OCI-LY1 (cell line): Measurements from ENCODE around the gene TRAPPC10.

Experiments
- H2AFZ ChIP-seq: fragments of 200-600 bp; sonication (generic), shearing (Covaris generic); 2 replicates; pipeline ENCODE4 v1.6.0; 2014; ENCODE audit warnings: antibody characterized with exemption, mild to moderate bottlenecking, low read length
- H3F3A ChIP-seq: fragments of 200-600 bp; sonication (generic), shearing (Covaris generic); 2 replicates; pipeline ENCODE4 v1.6.0; 2014; ENCODE audit warnings: mild to moderate bottlenecking, antibody characterized with exemption, low read length, moderate library complexity; ENCODE audit not compliant: insufficient read depth
- H3K27ac ChIP-seq: fragments of 200-600 bp; sonication (generic); 2 replicates; pipeline ENCODE4 v1.5.1; 2014; ENCODE audit warnings: low read length, mixed run types, mild to moderate bottlenecking, low read depth; ENCODE audit not compliant: poor library complexity, severe bottlenecking
- H3K27me3 ChIP-seq: fragments of 200-600 bp; sonication (generic); 2 replicates; pipeline ENCODE4 v1.6.0; 2014; ENCODE audit warnings: antibody characterized with exemption, mild to moderate bottlenecking, low read length, moderate library complexity; ENCODE audit not compliant: insufficient read depth
- H3K36me3 ChIP-seq: fragments of 200-600 bp; sonication (generic); 2 replicates; pipeline ENCODE4 v1.6.1; 2014; ENCODE audit warnings: mild to moderate bottlenecking, antibody characterized with exemption, low read length, moderate library complexity, mixed read lengths; ENCODE audit not compliant: insufficient read depth
- H3K4me1 ChIP-seq: fragments of 200-600 bp; sonication (generic); 2 replicates; pipeline ENCODE4 v1.5.1; 2014; ENCODE audit warnings: mild to moderate bottlenecking, low read length, moderate library complexity; ENCODE audit not compliant: insufficient read depth, severe bottlenecking
- H3K4me2 ChIP-seq: fragments of 200-600 bp; sonication (generic), shearing (Covaris generic); 2 replicates; pipeline ENCODE4 v1.6.1; 2014; ENCODE audit warnings: low read length
- H3K4me3 ChIP-seq: fragments of 200-600 bp; sonication (generic); 2 replicates; pipeline ENCODE4 v1.5.1; 2014; ENCODE audit warnings: low read length, low read depth, mild to moderate bottlenecking, mixed read lengths; ENCODE audit not compliant: poor library complexity, severe bottlenecking
- H3K79me2 ChIP-seq: fragments of 200-600 bp; shearing (Covaris generic); 2 replicates; pipeline ENCODE4 v1.6.1; 2016; ENCODE audit warnings: mixed run types, low read length, mixed read lengths; ENCODE audit not compliant: insufficient read depth
- H3K9ac ChIP-seq: fragments of 200-600 bp; sonication (generic), shearing (Covaris generic); 2 replicates; pipeline ENCODE4 v1.6.1; 2014; ENCODE audit warnings: mild to moderate bottlenecking, low read length, mixed read lengths
- H3K9me2 ChIP-seq: fragments of 200-600 bp; sonication (generic), shearing (Covaris generic); 2 replicates; pipeline ENCODE4 v1.6.1; 2014; ENCODE audit warnings: low read depth, mild to moderate bottlenecking, low read length, mixed read lengths
- H3K9me3 ChIP-seq: fragments of 200-600 bp; shearing (Covaris generic); 2 replicates; pipeline ENCODE4 v1.6.1; 2014; ENCODE audit warnings: low read length, mixed read lengths
- H4K20me1 ChIP-seq: fragments of 200-600 bp; sonication (generic), shearing (Covaris generic); 2 replicates; pipeline ENCODE4 v1.6.0; 2016; ENCODE audit warnings: mild to moderate bottlenecking, low read length; ENCODE audit not compliant: insufficient read depth
- EZH2 ChIP-seq: fragments of 200-600 bp; sonication (generic), shearing (Covaris generic); IDR thresholded peaks from 2 replicates; pipeline ENCODE4 v1.8.0; 2017; ENCODE audit warnings: borderline replicate concordance, mixed run types, mild to moderate bottlenecking, antibody characterized with exemption, low read length, moderate library complexity, mixed read lengths
- TF ChIP-seq, protein P1 (sequence below): fragments of 200-600 bp; sonication (generic), shearing (Covaris generic); IDR thresholded peaks from 2 replicates; pipeline ENCODE4 v1.5.1; 2017; ENCODE audit warnings: mild to moderate bottlenecking, antibody characterized with exemption, low read length, moderate library complexity, mixed read lengths

Gene TRAPPC10

DNA sequence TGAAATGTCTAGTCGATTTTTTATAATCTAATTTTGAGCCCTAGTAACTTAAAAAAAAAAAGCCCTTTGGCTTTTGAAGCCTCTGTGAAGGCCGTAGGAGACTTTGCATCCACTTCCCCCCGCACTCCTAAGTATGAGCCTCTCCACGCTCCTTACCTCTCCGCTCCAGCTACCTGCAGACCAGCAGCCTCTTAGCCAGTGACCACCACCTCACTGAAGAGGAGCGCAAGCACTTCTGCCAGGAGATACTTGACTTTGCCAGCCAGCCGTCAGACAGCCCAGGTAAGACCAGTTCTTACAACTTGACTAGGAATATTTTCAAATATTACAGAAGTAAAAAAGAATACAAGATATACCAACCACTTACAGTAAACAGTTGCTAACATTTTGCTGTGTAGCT is 67.7 kb downstream of the TRAPPC10 start:
- Histone ChIP-seq H3K4me3 (no peak overlapping the region), H2AFZ (no peak overlapping the region), H3K27ac (no peak overlapping the region), H4K20me1 (no peaks in the 10 kb centered on the region), H3K4me1 (no peaks in the 10 kb centered on the region), H3F3A (no peaks in the 10 kb centered on the region), H3K79me2 (no peaks in the 10 kb centered on the region), H3K9me2 (no peaks in the 10 kb centered on the region), H3K9ac (no peak overlapping the region), H3K9me3 (no peaks in the 10 kb centered on the region), H3K36me3 (peaks cover 93% of the 10 kb centered on the region), H3K4me2 (no peak overlapping the region), H3K27me3 (no peaks in the 10 kb centered on the region)
- TF ChIP-seq, protein P1, sequence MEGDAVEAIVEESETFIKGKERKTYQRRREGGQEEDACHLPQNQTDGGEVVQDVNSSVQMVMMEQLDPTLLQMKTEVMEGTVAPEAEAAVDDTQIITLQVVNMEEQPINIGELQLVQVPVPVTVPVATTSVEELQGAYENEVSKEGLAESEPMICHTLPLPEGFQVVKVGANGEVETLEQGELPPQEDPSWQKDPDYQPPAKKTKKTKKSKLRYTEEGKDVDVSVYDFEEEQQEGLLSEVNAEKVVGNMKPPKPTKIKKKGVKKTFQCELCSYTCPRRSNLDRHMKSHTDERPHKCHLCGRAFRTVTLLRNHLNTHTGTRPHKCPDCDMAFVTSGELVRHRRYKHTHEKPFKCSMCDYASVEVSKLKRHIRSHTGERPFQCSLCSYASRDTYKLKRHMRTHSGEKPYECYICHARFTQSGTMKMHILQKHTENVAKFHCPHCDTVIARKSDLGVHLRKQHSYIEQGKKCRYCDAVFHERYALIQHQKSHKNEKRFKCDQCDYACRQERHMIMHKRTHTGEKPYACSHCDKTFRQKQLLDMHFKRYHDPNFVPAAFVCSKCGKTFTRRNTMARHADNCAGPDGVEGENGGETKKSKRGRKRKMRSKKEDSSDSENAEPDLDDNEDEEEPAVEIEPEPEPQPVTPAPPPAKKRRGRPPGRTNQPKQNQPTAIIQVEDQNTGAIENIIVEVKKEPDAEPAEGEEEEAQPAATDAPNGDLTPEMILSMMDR, result no peak
- no peak for TF ChIP-seq EZH2

DNA sequence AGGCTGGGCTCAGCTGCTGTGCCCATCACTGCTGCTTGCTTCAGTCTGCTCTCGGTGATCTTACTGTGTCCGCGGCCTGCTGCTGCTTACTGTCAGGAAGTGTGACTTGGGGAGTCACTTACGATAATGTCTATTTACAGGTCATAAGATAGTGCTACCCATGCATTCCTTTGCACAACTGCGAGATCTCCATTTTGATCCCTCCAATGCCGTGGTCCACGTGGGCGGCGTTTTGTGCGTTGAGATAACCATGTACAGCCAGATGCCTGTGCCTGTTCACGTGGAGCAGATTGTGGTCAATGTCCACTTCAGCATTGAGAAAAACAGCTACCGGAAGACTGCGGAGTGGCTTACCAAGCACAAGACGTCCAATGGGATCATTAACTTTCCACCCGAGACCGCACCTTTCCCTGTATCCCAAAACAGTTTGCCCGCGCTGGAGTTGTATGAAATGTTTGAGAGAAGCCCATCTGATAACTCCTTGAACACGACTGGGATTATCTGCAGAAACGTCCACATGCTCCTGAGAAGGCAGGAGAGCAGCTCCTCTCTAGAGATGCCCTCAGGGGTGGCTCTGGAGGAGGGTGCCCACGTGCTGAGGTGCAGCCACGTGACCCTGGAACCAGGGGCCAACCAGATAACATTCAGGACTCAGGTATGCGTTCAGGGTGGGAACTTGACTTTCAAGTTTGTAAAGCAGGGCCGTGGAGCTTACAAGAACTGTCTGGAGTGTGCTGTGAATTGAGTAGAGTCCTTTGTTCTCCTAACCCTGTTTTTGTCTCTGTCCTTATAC is 70.7 kb downstream of the TRAPPC10 start:
- Histone ChIP-seq H3K4me3 (no peak overlapping the region), H3K36me3 (peaks cover 77% of the 10 kb centered on the region), H3K9ac (no peak overlapping the region), H3K4me2 (no peak overlapping the region), H3K27ac (no peak overlapping the region), H3F3A (no peaks in the 10 kb centered on the region), H3K79me2 (no peaks in the 10 kb centered on the region), H2AFZ (no peak overlapping the region), H4K20me1 (no peaks in the 10 kb centered on the region), H3K9me2 (no peaks in the 10 kb centered on the region), H3K27me3 (no peaks in the 10 kb centered on the region), H3K9me3 (no peaks in the 10 kb centered on the region), H3K4me1 (no peaks in the 10 kb centered on the region)
- TF ChIP-seq EZH2, result no peak
- TF ChIP-seq, protein P1, result no peak

DNA sequence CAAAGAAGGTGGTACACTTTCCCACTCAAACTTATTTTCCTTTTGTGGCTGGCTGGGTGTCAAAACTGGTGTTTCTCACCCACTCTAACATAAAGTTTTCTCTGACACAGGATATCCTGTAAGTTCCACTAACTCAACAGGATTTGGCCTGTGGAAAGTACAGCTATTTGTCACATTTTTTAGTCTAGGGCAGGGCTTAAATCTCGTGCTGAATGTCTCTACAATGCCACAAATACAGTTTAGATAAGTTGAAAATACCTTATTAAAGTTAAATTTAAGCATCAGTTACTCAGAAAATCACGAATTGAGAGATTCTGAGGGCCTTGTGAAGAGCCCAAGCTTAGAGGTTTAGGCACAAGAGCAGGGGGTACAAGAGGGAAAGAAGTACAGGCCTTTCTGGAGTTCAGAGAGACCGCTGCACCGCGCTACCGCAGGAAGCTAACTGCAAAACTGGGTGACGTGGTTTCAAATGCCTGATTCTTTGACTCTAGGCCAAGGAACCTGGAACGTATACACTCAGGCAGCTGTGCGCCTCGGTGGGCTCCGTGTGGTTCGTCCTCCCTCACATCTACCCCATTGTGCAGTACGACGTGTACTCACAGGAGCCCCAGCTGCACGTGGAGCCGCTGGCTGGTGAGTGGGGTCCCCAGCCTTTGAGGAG is 71.7 kb downstream of the TRAPPC10 start:
- TF ChIP-seq, protein P1, result no peak
- TF ChIP-seq EZH2, result no peak
- Histone ChIP-seq H3K9ac (no peak overlapping the region), H3K9me3 (no peaks in the 10 kb centered on the region), H3K27ac (no peak overlapping the region), H2AFZ (no peak overlapping the region), H4K20me1 (no peaks in the 10 kb centered on the region), H3K79me2 (no peaks in the 10 kb centered on the region), H3K4me1 (peaks cover 3% of the 10 kb centered on the region), H3F3A (no peaks in the 10 kb centered on the region), H3K4me3 (no peak overlapping the region), H3K27me3 (no peaks in the 10 kb centered on the region), H3K4me2 (no peak overlapping the region), H3K36me3 (peaks cover 78% of the 10 kb centered on the region), H3K9me2 (no peaks in the 10 kb centered on the region)
